ENCODE measurements around the gene NPLOC4. TPM values are rescaled to one million over a fixed set of nuclear protein-coding genes. Genes with fewer than 3 reads are reported as not detected.

The NPLOC4 gene
- total RNA-seq, 1 experiment from 2014 or later = 208 TPM

- intact Hi-C loops (cut with micrococcal nuclease; ENCODE audit: unreplicated experiment) = no loop called here
- ChIA-PET POLR2A (ENCODE audit: unreplicated experiment) (no interaction called here), CTCF (no interaction called here)
- H3K27me3 ChIP-seq (ENCODE audit: insufficient read depth, low read depth) = no peaks in the 10 kb centered on the region
- no peak overlapping the region for H3K27ac ChIP-seq
- H3K9me2 ChIP-seq (ENCODE audit: insufficient read depth) = no peaks in the 10 kb centered on the region
- no peaks in the 10 kb centered on the region for H3K36me3 ChIP-seq (ENCODE audit: low read depth)
- TF ChIP-seq EZH2 (IDR thresholded peaks at IDR 0.05; ENCODE audit: low read depth) (no peak), CTCF (conservative IDR thresholded peaks at IDR 0.05) (no peak)
- peaks cover 5% of the 10 kb centered on the region; the same call in 1 of the 2 replicates for H3K79me2 ChIP-seq (ENCODE audit: low read depth)
- peaks cover 8% of the 10 kb centered on the region for H4K20me1 ChIP-seq (ENCODE audit: insufficient read depth)
- H3K4me1 ChIP-seq (replicated peaks; ENCODE audit: insufficient read depth) = no peaks in the 10 kb centered on the region
- BruUV-seq (replicated peaks) = no TSS peak
- no peak overlapping the region for H2AFZ ChIP-seq
- no peak overlapping the region for H3K4me3 ChIP-seq
- H3F3A ChIP-seq (ENCODE audit: insufficient read depth, low read depth) = no peaks in the 10 kb centered on the region
- H3K4me2 ChIP-seq = no peak overlapping the region
- no peaks in the 10 kb centered on the region for H3K9me3 ChIP-seq (ENCODE audit: insufficient read depth, low read depth)
- no peak for DNase-seq
These were observed 27.2 kb downstream of the NPLOC4 start for GRCh38 chr17:81609541-81610311.

- no TSS peak for BruUV-seq (replicated peaks)
- H3K79me2 ChIP-seq (ENCODE audit: low read depth) = 0 out of 2 replicates have a peak, but pooled peaks cover 1% of the 10 kb centered on the region
- no peaks in the 10 kb centered on the region for H3K36me3 ChIP-seq (ENCODE audit: low read depth)
- no peak for DNase-seq
- no peak for TF ChIP-seq CTCF (conservative IDR thresholded peaks at IDR 0.05)
- no peak for TF ChIP-seq EZH2 (IDR thresholded peaks at IDR 0.05; ENCODE audit: low read depth)
- H3K27me3 ChIP-seq (ENCODE audit: insufficient read depth, low read depth) = no peaks in the 10 kb centered on the region
- H3K9me2 ChIP-seq (ENCODE audit: insufficient read depth) = no peaks in the 10 kb centered on the region
- intact Hi-C loops (cut with micrococcal nuclease; ENCODE audit: unreplicated experiment) = no loop called here
- no peak overlapping the region for H3K4me3 ChIP-seq
- no peak overlapping the region for H3K4me2 ChIP-seq
- CTCF ChIA-PET = no interaction called here
- H3F3A ChIP-seq (ENCODE audit: insufficient read depth, low read depth) = 0 out of 2 replicates have a peak, but pooled peaks cover 5% of the 10 kb centered on the region
- POLR2A ChIA-PET (ENCODE audit: unreplicated experiment) = interaction anchor here (0.6 kb wide), 1 partner anchor 199 kb away, joined by 4 read pairs; no protein-coding TSS in a partner anchor
- peaks cover 8% of the 10 kb centered on the region for H4K20me1 ChIP-seq (ENCODE audit: insufficient read depth)
- H3K4me1 ChIP-seq (replicated peaks; ENCODE audit: insufficient read depth) = no peaks in the 10 kb centered on the region
- H2AFZ ChIP-seq = no peak overlapping the region
- H3K9me3 ChIP-seq (ENCODE audit: insufficient read depth, low read depth) = no peaks in the 10 kb centered on the region
- no peak overlapping the region for H3K27ac ChIP-seq
These were observed 28.3 kb downstream of the NPLOC4 start for GRCh38 chr17:81608605-81609004.

- H2AFZ ChIP-seq = no peak overlapping the region
- 0 out of 2 replicates have a peak, but pooled peaks cover 5% of the 10 kb centered on the region for H3F3A ChIP-seq (ENCODE audit: insufficient read depth, low read depth)
- no peak overlapping the region for H3K27ac ChIP-seq
- H3K4me2 ChIP-seq = no peak overlapping the region
- no peak for DNase-seq
- BruUV-seq (replicated peaks) = no TSS peak
- H3K79me2 ChIP-seq (ENCODE audit: low read depth) = no peaks in the 10 kb centered on the region
- H3K4me1 ChIP-seq (replicated peaks; ENCODE audit: insufficient read depth) = no peaks in the 10 kb centered on the region
- TF ChIP-seq EZH2 (IDR thresholded peaks at IDR 0.05; ENCODE audit: low read depth) = no peak
- TF ChIP-seq CTCF (conservative IDR thresholded peaks at IDR 0.05) = no peak
- H3K9me3 ChIP-seq (ENCODE audit: insufficient read depth, low read depth) = no peaks in the 10 kb centered on the region
- POLR2A ChIA-PET (ENCODE audit: unreplicated experiment) = interaction anchor here (0.6 kb wide), 1 partner anchor 199 kb away, joined by 4 read pairs; no protein-coding TSS in a partner anchor
- peaks cover 8% of the 10 kb centered on the region; the same call in 1 of the 2 replicates for H4K20me1 ChIP-seq (ENCODE audit: insufficient read depth)
- CTCF ChIA-PET = no interaction called here
- no peaks in the 10 kb centered on the region for H3K9me2 ChIP-seq (ENCODE audit: insufficient read depth)
- no peaks in the 10 kb centered on the region for H3K36me3 ChIP-seq (ENCODE audit: low read depth)
- H3K4me3 ChIP-seq = no peak overlapping the region
- H3K27me3 ChIP-seq (ENCODE audit: insufficient read depth, low read depth) = no peaks in the 10 kb centered on the region
- intact Hi-C loops (cut with micrococcal nuclease; ENCODE audit: unreplicated experiment) = no loop called here
These were observed 28.8 kb downstream of the NPLOC4 start for GRCh38 chr17:81608082-81608481.
